Measurements from ENCODE around the gene NKIRAS1. TPM values are rescaled to one million over a fixed set of nuclear protein-coding genes. Genes with fewer than 3 reads are reported as not detected.

The NKIRAS1 gene
- total and polyA plus RNA-seq, 2 experiments from 2014 or later, result 9.2 to 9.7 TPM

GRCh38 chr3:23904545-23904944, 12.2 kb downstream of the NKIRAS1 start (continued):
- TF ChIP-seq ZNF462 (CRISPR knock-in tag; IDR thresholded peaks at IDR 0.05) (no peak), EZH2 (IDR thresholded peaks at IDR 0.05; ENCODE audit: low read depth, unreplicated experiment) (no peak), JUNB (IDR thresholded peaks at IDR 0.05; ENCODE audit: unreplicated experiment) (no peak), EZH2phosphoT487 (IDR thresholded peaks at IDR 0.05; ENCODE audit: unreplicated experiment) (no peak), CTCF (conservative IDR thresholded peaks at IDR 0.05; ENCODE audit: low read depth in 2 of 2) (no peak), POLR2AphosphoS5 (IDR thresholded peaks at IDR 0.05; ENCODE audit: low read depth) (no peak), ETS1 (IDR thresholded peaks at IDR 0.05) (no peak), ZNF331 (CRISPR knock-in tag; IDR thresholded peaks at IDR 0.05; ENCODE audit: low read depth) (no peak)

All from GM23338 (cell line).